ENCODE measurements around the gene COPE.

COPE gene

GRCh38 chr19:18856385-18857126 is 62.6 kb downstream of the COPE start:
- no peak overlapping the region for H3K4me3 ChIP-seq (ENCODE audit: control insufficient read depth, low read depth, low read length)
- no peak for DNase-seq (ENCODE audit: low read depth)
- TF ChIP-seq CTCF (IDR thresholded peaks at IDR 0.05; ENCODE audit: control insufficient read depth, insufficient read depth, low read depth, low read length, missing control alignments): peak; percentile 50

GRCh38 chr19:18855647-18856384 is 63.4 kb downstream of the COPE start:
- no peak for DNase-seq (ENCODE audit: low read depth)
- TF ChIP-seq CTCF (IDR thresholded peaks at IDR 0.05; ENCODE audit: control insufficient read depth, insufficient read depth, low read depth, low read length, missing control alignments): no peak
- H3K4me3 ChIP-seq (ENCODE audit: control insufficient read depth, low read depth, low read length): no peak overlapping the region

- DNase-seq (ENCODE audit: low read depth): no peak
- no peak for TF ChIP-seq CTCF (IDR thresholded peaks at IDR 0.05; ENCODE audit: control insufficient read depth, insufficient read depth, low read depth, low read length, missing control alignments)
- no peak overlapping the region for H3K4me3 ChIP-seq (ENCODE audit: control insufficient read depth, low read depth, low read length)
Measured at GRCh38 chr19:18854982-18855381, 64.2 kb downstream of the COPE start.

DNA sequence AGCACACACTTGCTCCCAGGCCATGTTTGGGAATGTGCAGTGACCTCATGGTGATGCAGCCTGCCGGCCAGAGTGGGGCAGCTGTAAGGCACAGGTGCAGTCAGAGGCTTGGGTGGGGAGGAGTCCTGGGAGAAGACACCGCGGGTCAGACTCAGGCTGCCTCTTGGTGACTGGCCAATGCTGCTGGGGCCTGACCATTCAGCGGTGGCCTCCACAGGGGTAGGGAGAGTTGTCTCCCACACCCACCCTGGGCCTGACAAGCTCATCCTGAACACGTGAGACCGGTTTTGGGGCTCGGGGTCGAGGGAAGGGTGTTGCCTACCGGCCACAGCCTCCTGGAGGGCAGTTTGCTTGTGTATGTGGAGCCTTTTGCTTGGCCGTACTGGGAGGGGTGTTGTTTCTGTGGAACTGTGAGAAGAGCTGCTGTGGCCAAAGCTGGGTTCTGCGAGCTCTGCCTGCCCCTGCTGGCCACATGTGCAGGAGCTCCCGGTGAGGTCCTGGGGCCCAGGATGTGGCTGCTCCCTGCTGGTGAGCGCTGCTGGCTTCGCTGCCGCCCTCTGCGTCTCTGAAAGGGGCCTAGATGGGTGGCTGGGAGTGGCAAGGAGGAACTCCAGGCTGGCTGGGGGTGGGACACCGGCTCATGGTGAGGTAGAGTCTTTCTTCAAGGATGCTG is 65.3 kb downstream of the COPE start:
- no peak overlapping the region for H3K4me3 ChIP-seq (ENCODE audit: control insufficient read depth, low read depth, low read length)
- no peak for DNase-seq (ENCODE audit: low read depth)
- TF ChIP-seq CTCF (IDR thresholded peaks at IDR 0.05; ENCODE audit: control insufficient read depth, insufficient read depth, low read depth, low read length, missing control alignments): no peak

DNA sequence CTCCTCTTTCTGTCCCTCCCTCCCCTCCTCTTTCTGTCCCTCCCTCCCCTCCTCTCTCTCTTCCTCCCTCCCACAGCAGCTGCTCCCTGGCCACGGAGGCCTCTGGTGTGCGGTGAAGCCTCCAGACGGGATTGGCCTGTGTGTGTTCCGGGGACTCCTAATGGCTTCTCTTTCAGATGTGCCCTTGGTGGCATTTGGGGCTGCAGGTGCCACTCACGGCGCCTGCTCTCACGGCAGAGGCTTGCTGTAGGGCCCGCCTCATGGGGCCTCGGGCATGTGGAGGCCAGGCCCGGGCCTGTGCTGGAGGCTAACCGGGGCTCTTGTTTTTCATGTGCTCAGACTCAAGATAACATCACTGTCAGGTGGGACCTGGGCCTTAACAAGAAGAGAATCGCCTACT is 66.5 kb downstream of the COPE start:
- no peak for DNase-seq (ENCODE audit: low read depth)
- TF ChIP-seq CTCF (IDR thresholded peaks at IDR 0.05; ENCODE audit: control insufficient read depth, insufficient read depth, low read depth, low read length, missing control alignments): no peak
- H3K4me3 ChIP-seq (ENCODE audit: control insufficient read depth, low read depth, low read length): no peak overlapping the region

DNA sequence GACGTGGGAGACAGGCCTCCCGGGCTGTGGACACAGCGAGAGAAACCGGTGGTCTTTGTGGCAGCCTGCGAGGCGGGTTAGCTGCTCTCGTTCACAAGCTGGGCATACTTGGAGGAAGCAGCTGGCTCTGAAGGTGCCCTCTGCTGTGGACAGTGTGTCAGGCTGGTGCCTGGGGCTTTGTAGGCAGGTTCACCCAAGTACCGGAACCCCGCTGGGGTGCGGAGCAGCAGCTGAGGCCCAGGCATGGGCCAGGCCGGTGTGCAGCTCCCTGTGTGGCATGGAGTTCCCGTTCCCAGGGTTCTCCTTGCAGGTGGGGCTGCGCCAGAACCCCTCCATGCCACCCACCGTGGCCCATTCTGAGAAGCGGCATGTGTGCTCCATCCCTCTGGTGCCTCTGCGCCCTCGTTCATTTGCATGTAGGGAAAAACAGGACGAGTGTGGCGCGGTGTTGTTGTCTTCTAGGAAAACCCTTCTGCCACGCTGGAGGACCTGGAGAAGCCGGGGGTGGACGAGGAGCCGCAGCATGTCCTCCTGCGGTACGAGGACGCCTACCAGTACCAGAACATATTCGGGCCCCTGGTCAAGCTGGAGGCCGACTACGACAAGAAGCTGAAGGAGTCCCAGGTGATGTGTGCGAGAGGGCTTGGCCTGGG is 67.4 kb downstream of the COPE start:
- TF ChIP-seq CTCF (IDR thresholded peaks at IDR 0.05; ENCODE audit: control insufficient read depth, insufficient read depth, low read depth, low read length, missing control alignments): no peak
- no peak overlapping the region for H3K4me3 ChIP-seq (ENCODE audit: control insufficient read depth, low read depth, low read length)
- no peak for DNase-seq (ENCODE audit: low read depth)
